ENCODE data around the gene EPHA8.

Gene EPHA8

GRCh38 chr1:22592919-22593790 lies 29.9 kb downstream of the EPHA8 start:
- DNase-seq (ENCODE audit: low read depth) = no peak

DNA sequence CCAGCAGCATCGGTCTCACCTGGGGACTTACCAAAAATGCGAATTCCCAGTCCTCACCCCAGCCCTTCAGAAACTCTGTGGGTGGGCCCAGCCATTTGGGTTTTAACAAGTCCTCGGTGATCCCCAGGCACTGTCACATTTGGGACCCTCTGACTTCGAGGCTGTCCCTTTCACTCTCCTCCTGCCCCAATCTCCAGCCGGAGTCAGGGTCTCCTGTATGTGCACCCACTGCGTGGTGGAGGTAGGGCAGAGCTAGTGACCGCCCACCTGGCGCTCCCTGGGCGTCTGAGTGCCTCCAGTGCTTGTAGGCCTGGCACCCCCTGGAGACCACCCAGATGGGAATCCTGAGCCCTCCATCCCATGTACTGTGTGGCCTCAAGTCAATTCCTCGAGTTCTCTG lies 31.1 kb downstream of the EPHA8 start:
- no peak for DNase-seq (ENCODE audit: low read depth)

DNA sequence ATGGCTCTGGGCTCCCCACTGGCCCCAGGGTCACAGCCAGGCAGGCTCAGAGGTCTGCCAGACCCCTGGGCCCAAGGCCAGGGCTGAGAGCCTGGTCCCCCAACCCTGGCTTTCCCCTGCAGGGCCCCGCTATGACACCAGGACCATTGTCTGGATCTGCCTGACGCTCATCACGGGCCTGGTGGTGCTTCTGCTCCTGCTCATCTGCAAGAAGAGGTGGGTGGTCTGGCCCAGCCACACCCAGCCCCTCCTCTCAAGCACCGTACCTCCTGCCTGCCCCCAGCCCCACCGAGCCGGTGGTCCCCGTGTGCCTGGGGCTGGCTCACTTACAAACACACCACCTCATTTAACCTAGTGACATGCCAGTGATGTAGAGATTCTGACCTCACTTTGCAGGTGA lies 31.8 kb downstream of the EPHA8 start:
- no peak for DNase-seq (ENCODE audit: low read depth)

GRCh38 chr1:22597301-22597965 lies 34.1 kb downstream of the EPHA8 start:
- DNase-seq (ENCODE audit: low read depth) = no peak

DNA sequence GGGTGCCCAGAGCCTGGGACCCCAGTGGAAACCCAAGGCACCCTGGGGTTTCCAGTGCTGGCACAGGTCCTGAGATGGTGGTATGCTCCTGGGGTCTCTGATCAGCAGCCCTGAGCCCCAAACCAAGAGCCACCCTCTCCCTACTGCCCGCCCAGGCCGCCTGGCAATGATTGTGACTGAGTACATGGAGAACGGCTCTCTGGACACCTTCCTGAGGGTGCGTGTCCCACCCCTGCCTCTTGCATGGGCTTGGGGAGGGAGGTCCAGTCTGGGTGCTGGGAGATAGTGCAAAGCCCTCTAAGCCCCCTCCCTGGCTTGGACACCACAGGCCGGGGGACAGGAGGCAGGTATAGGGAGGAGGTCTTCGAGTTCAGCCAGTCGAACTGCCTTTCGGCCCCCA lies 34.7 kb downstream of the EPHA8 start:
- DNase-seq (ENCODE audit: low read depth) = no peak

DNA sequence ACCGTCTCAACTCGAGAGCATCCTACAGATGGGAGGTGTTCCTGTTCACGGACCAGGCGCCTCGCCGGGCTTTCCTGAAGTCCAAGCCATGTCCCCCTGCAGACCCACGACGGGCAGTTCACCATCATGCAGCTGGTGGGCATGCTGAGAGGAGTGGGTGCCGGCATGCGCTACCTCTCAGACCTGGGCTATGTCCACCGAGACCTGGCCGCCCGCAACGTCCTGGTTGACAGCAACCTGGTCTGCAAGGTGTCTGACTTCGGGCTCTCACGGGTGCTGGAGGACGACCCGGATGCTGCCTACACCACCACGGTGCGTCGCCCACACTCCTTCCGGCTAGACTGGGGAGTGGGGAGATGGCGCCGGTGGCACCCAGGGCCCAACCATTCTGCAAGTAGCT lies 35.4 kb downstream of the EPHA8 start:
- no peak for DNase-seq (ENCODE audit: low read depth)

GRCh38 chr1:22600071-22600816 lies 37.0 kb downstream of the EPHA8 start:
- DNase-seq (ENCODE audit: low read depth) = no peak

DNA sequence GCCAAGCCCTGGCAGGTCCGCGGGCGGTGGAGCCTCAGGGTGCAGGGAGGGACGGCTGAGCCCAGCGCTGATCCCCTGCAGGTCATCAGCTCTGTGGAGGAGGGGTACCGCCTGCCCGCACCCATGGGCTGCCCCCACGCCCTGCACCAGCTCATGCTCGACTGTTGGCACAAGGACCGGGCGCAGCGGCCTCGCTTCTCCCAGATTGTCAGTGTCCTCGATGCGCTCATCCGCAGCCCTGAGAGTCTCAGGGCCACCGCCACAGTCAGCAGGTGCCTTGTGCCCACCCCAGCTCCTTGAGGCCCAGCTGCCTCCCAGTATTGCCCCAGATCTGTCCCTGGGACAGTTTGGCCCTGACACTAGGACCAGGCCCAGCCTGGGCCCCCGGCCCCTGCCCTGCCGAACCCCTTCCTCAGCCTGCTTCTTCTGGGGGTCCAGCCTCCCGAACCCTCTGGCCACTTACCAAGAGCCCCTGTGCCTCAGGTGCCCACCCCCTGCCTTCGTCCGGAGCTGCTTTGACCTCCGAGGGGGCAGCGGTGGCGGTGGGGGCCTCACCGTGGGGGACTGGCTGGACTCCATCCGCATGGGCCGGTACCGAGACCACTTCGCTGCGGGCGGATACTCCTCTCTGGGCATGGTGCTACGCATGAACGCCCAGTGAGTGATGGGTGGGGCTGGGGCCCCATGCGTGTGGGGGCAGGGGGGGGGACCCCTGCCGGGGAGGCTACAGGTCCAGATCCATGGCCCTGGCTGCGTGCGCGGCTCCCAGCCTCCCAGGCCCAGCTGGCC lies 37.7 kb downstream of the EPHA8 start:
- DNase-seq (ENCODE audit: low read depth) = no peak

DNA sequence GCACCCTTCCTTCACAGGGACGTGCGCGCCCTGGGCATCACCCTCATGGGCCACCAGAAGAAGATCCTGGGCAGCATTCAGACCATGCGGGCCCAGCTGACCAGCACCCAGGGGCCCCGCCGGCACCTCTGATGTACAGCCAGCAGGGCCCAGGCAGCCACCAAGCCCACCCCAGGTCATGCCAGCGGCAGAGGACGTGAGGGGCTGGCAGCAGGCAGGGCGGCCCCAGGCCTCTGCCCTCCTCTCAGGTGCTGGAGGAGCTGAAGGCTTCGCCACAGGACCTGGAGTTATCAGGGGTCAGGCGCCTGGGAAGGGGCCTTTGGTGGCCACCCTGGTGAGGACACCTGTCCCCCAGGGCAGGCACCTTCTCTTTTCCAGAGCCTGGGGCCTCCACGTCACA lies 38.3 kb downstream of the EPHA8 start:
- no peak for DNase-seq (ENCODE audit: low read depth)

- DNase-seq (ENCODE audit: low read depth) = no peak
Measured at GRCh38 chr1:22602060-22602740, 38.9 kb downstream of the EPHA8 start.

- no peak for DNase-seq (ENCODE audit: low read depth)
Measured at GRCh38 chr1:22606161-22606560, 42.9 kb downstream of the EPHA8 start.

- no peak for DNase-seq (ENCODE audit: low read depth)
Measured at GRCh38 chr1:22607154-22607553, 43.9 kb downstream of the EPHA8 start.

DNA sequence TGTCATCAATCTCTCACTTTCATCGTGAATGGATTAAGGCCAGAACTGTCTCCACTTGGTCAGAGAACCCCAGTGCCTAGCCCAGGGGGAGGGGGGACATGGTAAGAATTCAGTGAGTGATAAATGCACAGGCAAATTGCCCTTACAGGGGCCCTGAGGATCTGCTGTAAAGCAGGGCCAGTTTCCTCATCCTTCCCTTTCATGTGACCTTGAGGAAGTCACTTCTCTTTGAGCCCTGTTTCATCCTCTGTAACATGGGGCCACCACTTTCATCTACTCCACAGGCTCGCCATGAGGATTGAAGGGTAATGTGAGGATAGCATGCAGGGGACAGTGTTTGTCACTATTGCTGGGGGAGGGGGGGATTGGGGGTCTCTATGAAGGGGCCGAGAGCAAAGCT lies 45.1 kb downstream of the EPHA8 start:
- no peak for DNase-seq (ENCODE audit: low read depth)

DNA sequence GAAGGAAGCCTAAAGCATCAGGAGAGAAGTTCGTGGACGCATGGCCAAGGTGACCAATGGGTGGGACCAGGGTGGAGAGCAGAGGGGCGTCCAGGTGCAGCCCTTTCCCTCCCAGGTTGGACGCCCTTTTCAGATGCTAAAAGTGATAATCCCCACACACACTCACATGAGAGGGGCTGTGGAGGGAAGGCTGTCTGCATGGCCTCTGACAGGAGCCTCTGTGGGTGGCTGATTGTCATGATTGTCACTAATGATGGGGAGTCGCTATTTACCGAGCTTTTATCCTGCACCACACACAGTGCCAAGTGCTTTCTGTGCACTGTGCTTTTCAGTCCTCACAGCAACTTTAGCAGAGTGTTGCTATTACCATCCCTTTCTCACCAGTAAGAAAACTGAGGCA lies 46.0 kb downstream of the EPHA8 start:
- DNase-seq (ENCODE audit: low read depth) = no peak

DNA sequence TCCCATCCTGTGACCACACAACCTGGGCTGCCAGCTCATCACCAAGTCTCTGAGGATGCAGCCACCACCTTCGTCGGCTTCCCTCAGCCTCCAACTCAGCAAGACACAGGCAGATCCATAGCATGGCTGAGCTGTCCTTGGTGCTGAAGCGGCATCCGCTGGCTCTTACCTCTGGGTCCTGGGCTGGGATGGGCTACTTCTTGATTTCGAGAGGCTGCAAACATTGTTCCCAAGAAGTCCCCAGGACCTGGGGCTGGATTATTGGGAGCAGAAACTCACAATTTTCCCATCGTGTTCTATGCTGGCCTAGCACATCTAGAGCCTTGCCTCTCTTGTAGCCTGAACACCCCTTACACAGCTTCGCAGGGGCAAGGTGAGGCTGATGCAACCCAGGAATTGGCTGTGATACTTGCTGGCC lies 48.2 kb downstream of the EPHA8 start:
- peak; percentile 24 for DNase-seq (ENCODE audit: low read depth)

DNA sequence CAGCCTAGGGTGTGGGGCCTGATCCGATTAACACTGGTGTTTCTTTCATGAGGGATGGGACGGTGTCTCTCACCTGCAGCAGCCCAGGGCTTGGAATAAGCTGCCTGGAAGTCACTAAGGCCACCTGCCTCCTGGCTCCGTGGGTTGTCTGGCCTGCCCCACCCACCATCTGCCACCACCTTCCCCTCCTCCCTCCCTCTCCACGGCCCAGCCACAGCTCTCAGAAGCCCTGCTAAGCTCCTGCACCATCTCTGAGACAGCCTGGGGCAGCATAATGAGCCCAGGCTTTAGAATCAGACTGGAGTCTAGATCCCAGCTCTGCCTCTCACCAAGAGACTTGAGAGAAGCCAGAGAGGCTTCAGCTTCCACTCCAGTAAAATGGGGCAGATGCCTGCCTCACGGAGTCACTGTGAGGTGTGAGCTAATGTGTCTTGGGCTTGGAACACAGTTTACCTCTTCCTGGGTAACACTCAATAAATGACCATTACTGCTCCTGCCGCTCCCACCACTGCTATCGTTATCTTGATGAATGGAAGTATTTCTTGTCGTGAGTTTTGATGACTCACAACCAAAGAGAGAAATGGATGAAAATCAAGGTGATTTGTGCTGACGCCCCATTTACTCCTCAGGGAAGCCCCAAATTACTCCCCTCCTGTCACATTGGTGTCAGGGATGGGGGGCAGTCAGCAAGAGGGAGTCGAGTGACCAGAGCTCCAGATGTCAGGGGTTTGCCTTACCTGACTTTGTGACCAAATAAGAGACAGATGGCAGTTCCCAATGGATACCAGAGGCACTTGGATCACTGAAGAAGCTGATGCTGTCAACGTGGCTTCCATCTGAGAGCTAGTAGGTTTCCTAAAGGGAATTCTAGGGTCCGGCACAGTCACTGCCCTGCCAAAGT lies 49.6 kb downstream of the EPHA8 start:
- no peak for DNase-seq (ENCODE audit: low read depth)

DNA sequence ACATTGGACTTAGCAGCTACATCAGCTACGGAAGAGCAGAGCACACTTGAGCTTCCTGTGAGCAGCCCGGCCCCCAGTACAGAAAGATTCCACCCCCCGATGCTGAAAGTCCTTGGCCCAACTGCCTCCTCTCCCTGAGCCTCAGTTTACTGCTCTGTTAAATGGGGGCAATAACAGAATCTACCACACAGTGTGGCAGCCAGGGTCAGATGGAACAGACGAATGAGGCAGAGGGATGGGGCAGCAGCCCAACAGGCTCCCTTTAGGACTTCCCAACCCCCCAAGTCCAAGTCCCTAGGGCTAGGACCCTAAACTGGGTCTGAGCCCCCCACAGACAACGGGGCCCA lies 50.3 kb downstream of the EPHA8 start:
- no peak for DNase-seq (ENCODE audit: low read depth)

DNA sequence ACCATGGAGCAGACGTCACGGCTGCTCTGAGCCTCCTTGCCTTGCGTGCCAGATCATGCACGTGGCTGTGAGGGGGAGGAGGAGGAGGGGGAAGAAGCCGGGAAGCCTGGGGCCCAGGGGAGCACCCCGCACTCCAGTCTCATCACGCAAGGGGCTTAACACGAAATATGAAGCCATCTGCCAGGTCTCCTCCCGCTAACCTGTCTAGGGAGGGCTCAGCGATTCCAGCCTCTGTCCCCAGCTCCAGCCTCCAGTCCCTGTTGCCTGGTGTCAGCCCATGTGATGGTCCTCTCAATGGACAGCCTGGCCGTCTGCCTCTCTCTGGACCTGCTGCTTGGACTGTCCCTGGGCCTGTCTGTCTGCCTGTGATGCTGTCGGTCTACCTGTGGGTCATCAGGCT lies 50.7 kb downstream of the EPHA8 start:
- DNase-seq (ENCODE audit: low read depth) = no peak

GRCh38 chr1:22615886-22616285 lies 52.6 kb downstream of the EPHA8 start:
- no peak for DNase-seq (ENCODE audit: low read depth)

DNA sequence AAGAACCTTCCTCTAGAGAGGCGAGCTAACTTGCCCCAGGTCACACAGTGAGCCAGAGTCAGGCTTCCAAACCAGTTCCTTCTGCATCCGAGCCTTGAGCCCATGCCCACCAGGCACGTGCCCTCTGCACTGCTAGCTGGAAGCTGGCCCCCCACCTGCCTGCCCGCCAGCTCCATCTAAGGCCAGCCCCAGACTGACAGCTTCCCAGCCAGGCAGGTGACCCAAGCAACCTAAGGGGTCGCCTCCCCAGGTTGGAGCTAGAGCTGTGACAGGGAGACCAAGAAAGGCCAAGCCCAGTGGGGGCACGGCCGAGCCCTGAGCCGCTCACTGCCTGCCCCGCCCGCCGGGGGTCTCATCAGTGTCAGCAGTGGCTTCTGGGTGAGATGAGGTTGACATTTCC lies 53.3 kb downstream of the EPHA8 start:
- no peak for DNase-seq (ENCODE audit: low read depth)

GRCh38 chr1:22618056-22618455 lies 54.8 kb downstream of the EPHA8 start:
- DNase-seq (ENCODE audit: low read depth) = no peak

Data from fibroblast of gingiva (primary cell).